A549 (cell line): ENCODE results near the gene KPNA6. TPM values are rescaled to one million over a fixed set of nuclear protein-coding genes. Genes with fewer than 3 reads are reported as not detected.

Experiments
- ATAC-seq, 2 experiments: fragments of 200-7000 bp in 1 of 2; fragments of >200 bp in 1 of 2; cut with Nextera tagmentation in 1 of 2; cut with Tn5 transposase in 1 of 2; 3 replicates each; pipeline versions ENCODE4 v1.8.0 to v1.9.1; 2018 to 2020; ENCODE audit warnings: mild to moderate bottlenecking in 1 of 2, moderate library complexity in 1 of 2
- CTCF ChIA-PET: fragments of 300-600 bp; sonication (Branson Sonifier 250); formaldehyde crosslinking; extraction: SDS; loops from one replicate; lab custom pipeline; 2021; ENCODE audit warnings: antibody characterized with exemption, inconsistent platforms; lab: Yijun Ruan, JAX
- POLR2A ChIA-PET: fragments of 350-600 bp; formaldehyde crosslinking; extraction: SDS; loops from one replicate; lab custom pipeline; 2021; ENCODE audit warnings: antibody characterized with exemption, inconsistent platforms; lab: Yijun Ruan, JAX
- DNase-seq, 2 experiments: peaks; one replicate each; pipeline versions ENCODE4 v3.0.0 to v3.0.0-alpha.2; 2011 to 2016; ENCODE audit warnings: low read depth in 1 of 2, low spot score in 1 of 2
- FAIRE-seq: peaks from 2 replicates; lab custom pipeline; 2011; peaks lifted over from hg19 to GRCh38; lab: Jason Lieb, UNC
- H3K27ac ChIP-seq, 2 experiments: fragments of >200 bp; sonication (Bioruptor Twin); formaldehyde crosslinking; 3 replicates each; pipeline ENCODE4 v1.5.1; 2016 to 2017
- H3K4me1 ChIP-seq: fragments of >200 bp; sonication (Bioruptor Twin); formaldehyde crosslinking; 3 replicates; pipeline ENCODE4 v1.6.1; 2016
- H3K4me2 ChIP-seq: fragments of >200 bp; sonication (Bioruptor Twin); formaldehyde crosslinking; 3 replicates; pipeline ENCODE4 v1.6.1; 2016
- H3K4me3 ChIP-seq: fragments of >200 bp; sonication (Bioruptor Twin); formaldehyde crosslinking; 3 replicates; pipeline ENCODE4 v1.5.1; 2016
- H3K9me3 ChIP-seq: fragments of >200 bp; sonication (Bioruptor Twin); formaldehyde crosslinking; 3 replicates; pipeline ENCODE4 v1.6.1; 2016
- BHLHE40 ChIP-seq: IDR thresholded peaks from 2 replicates; pipeline ENCODE4 v1.6.1; 2012; ENCODE audit warnings: low read depth, low read length, inconsistent platforms
- CBX2 ChIP-seq: fragments of 200-600 bp; sonication (generic); IDR thresholded peaks from 2 replicates; pipeline ENCODE4 v1.6.1; 2016; ENCODE audit warnings: low read depth, mild to moderate bottlenecking, borderline replicate concordance
- CEBPB ChIP-seq, 2 experiments: fragments of >200 bp in 1 of 2; sonication (Bioruptor Twin) in 1 of 2; formaldehyde crosslinking in 1 of 2; IDR thresholded peaks; 2 replicates each; pipeline ENCODE4 v1.6.1; 2012 to 2016
- CHD4 ChIP-seq: fragments of 200-600 bp; sonication (generic); IDR thresholded peaks from 2 replicates; pipeline ENCODE4 v1.6.1; 2016; ENCODE audit warnings: antibody characterized with exemption, mild to moderate bottlenecking, borderline replicate concordance
- EHF ChIP-seq: fragments of 250-450 bp; sonication (Bioruptor Pico); IDR thresholded peaks from 2 replicates; pipeline ENCODE4 v1.5.0; 2020; ENCODE audit warnings: mild to moderate bottlenecking
- EHMT2 ChIP-seq: fragments of 200-600 bp; sonication (generic); IDR thresholded peaks from 2 replicates; pipeline ENCODE4 v1.6.1; 2016; ENCODE audit warnings: antibody characterized with exemption, low read depth, mild to moderate bottlenecking, moderate library complexity
- EP300 ChIP-seq, 2 experiments: fragments of >200 bp; sonication (Bioruptor Twin); formaldehyde crosslinking; IDR thresholded peaks; 2 replicates in 1 of 2; 3 replicates in 1 of 2; pipeline ENCODE4 v1.6.1; 2016 to 2017
- FOSB ChIP-seq: fragments of 250-450 bp; sonication (Bioruptor Pico); IDR thresholded peaks from 2 replicates; pipeline ENCODE4 v1.5.0; 2020; ENCODE audit warnings: mild to moderate bottlenecking, moderate library complexity
- FOSL2 ChIP-seq, 2 experiments: fragments of 450-650 bp in 1 of 2; fragments of >200 bp in 1 of 2; sonication (Bioruptor Twin) in 1 of 2; formaldehyde crosslinking; IDR thresholded peaks; 2 replicates each; pipeline versions ENCODE4 v1.5.0 to v1.6.1; 2016 to 2020; ENCODE audit warnings: mild to moderate bottlenecking in 1 of 2, moderate library complexity in 1 of 2
- GATA3 ChIP-seq: IDR thresholded peaks from 2 replicates; pipeline ENCODE4 v1.6.1; 2012; ENCODE audit warnings: borderline replicate concordance
- HEYL ChIP-seq: fragments of 250-450 bp; sonication (Bioruptor Pico); IDR thresholded peaks from 2 replicates; pipeline ENCODE4 v1.8.0; 2021; ENCODE audit warnings: mild to moderate bottlenecking, moderate library complexity
- HOXA7 ChIP-seq: fragments of 250-450 bp; sonication (Bioruptor Pico); IDR thresholded peaks from 2 replicates; pipeline ENCODE4 v1.5.0; 2020; ENCODE audit warnings: mild to moderate bottlenecking, moderate library complexity
- HOXB13 ChIP-seq: fragments of 250-450 bp; sonication (Bioruptor Pico); IDR thresholded peaks from 2 replicates; pipeline ENCODE4 v1.5.0; 2020; ENCODE audit warnings: low read depth, mild to moderate bottlenecking, moderate library complexity
- HOXB5 ChIP-seq: fragments of 250-450 bp; sonication (Bioruptor Pico); IDR thresholded peaks from 2 replicates; pipeline ENCODE4 v1.5.0; 2020; ENCODE audit warnings: mild to moderate bottlenecking, moderate library complexity
- JUN ChIP-seq, 2 experiments: fragments of >200 bp; sonication (Bioruptor Twin); formaldehyde crosslinking; IDR thresholded peaks; 2 replicates in 1 of 2; 3 replicates in 1 of 2; pipeline ENCODE4 v1.6.1; 2016 to 2017
- JUNB ChIP-seq: fragments of >200 bp; sonication (Bioruptor Twin); formaldehyde crosslinking; IDR thresholded peaks from 2 replicates; pipeline ENCODE4 v1.6.1; 2016
- KDM1A ChIP-seq: fragments of 200-600 bp; sonication (generic); IDR thresholded peaks from 2 replicates; pipeline ENCODE4 v1.6.1; 2016; ENCODE audit warnings: low read depth, mild to moderate bottlenecking
- KDM5A ChIP-seq: fragments of 200-600 bp; sonication (generic); IDR thresholded peaks from 2 replicates; pipeline ENCODE4 v1.6.1; 2016; ENCODE audit warnings: antibody characterized with exemption, mild to moderate bottlenecking
- MAZ ChIP-seq: fragments of 150-350 bp; IDR thresholded peaks from 2 replicates; pipeline ENCODE4 v1.6.1; 2014; ENCODE audit warnings: antibody characterized with exemption, low read depth, low read length, borderline replicate concordance
- MYC ChIP-seq: IDR thresholded peaks from 2 replicates; pipeline ENCODE4 v1.6.1; 2012; ENCODE audit warnings: mild to moderate bottlenecking, inconsistent platforms, low read length, improper control_type of control experiment, borderline replicate concordance
- NR3C1 ChIP-seq: fragments of >200 bp; sonication (Bioruptor Twin); formaldehyde crosslinking; IDR thresholded peaks from 3 replicates; pipeline ENCODE4 v1.6.1; 2017
- PHF8 ChIP-seq: fragments of 200-600 bp; sonication (generic); IDR thresholded peaks from 2 replicates; pipeline ENCODE4 v1.6.1; 2016; ENCODE audit warnings: low read depth, mild to moderate bottlenecking, antibody characterized with exemption, moderate library complexity, borderline replicate concordance
- POLR2A ChIP-seq: IDR thresholded peaks from 2 replicates; pipeline ENCODE4 v1.6.1; 2012; ENCODE audit warnings: mild to moderate bottlenecking, low read length
- RAD21 ChIP-seq, 2 experiments: fragments of >200 bp in 1 of 2; sonication (Bioruptor Twin) in 1 of 2; formaldehyde crosslinking in 1 of 2; IDR thresholded peaks in 1 of 2; conservative IDR thresholded peaks in 1 of 2; 2 replicates in 1 of 2; 3 replicates in 1 of 2; pipeline ENCODE4 v1.6.1; 2012 to 2018; ENCODE audit warnings: inconsistent platforms in 1 of 2
- RARB ChIP-seq: fragments of 250-450 bp; sonication (Bioruptor Pico); IDR thresholded peaks from 2 replicates; pipeline ENCODE4 v1.8.0; 2021; ENCODE audit warnings: mild to moderate bottlenecking, moderate library complexity
- RFX5 ChIP-seq: fragments of 450-650 bp; IDR thresholded peaks from 2 replicates; pipeline ENCODE4 v1.7.1; 2014; ENCODE audit warnings: antibody characterized with exemption, mild to moderate bottlenecking, moderate library complexity
- RNF2 ChIP-seq: fragments of 200-600 bp; sonication (generic); IDR thresholded peaks from 2 replicates; pipeline ENCODE4 v1.6.1; 2016; ENCODE audit warnings: low read depth, mild to moderate bottlenecking, antibody characterized with exemption, moderate library complexity, borderline replicate concordance
- SREBF2 ChIP-seq: fragments of 450-650 bp; IDR thresholded peaks from 2 replicates; pipeline ENCODE4 v1.6.1; 2014; ENCODE audit warnings: mild to moderate bottlenecking, moderate library complexity
- TFCP2L1 ChIP-seq: fragments of 250-450 bp; sonication (Bioruptor Pico); IDR thresholded peaks from 2 replicates; pipeline ENCODE4 v1.5.0; 2021; ENCODE audit warnings: mild to moderate bottlenecking
- TP53 ChIP-seq: fragments of 250-450 bp; sonication (Bioruptor Pico); IDR thresholded peaks from 2 replicates; pipeline ENCODE4 v1.5.0; 2021; ENCODE audit warnings: mild to moderate bottlenecking, moderate library complexity
- ZNF302 ChIP-seq: fragments of 250-450 bp; sonication (Bioruptor Pico); IDR thresholded peaks from 2 replicates; pipeline ENCODE4 v1.9.0; 2021; ENCODE audit warnings: inconsistent platforms, mild to moderate bottlenecking, moderate library complexity
- WGBS: methylation state at CpG from one replicate; pipeline ENCODE4 v1.1.6; 2017; ENCODE audit errors: missing lambda C conversion rate; 5-methylcytosine and 5-hydroxymethylcytosine counted together
- polyA plus RNA-seq, 4 experiments: library from polyadenylated mRNA; depleted of rRNA in 3 of 4; stranded (reverse); fragments of >200 nt; fragmentation: RNase III in 1 of 4; extraction: RNeasy Plus Mini Kit Qiagen cat#74134 plus additional on column Dnase treatment in 1 of 4; gene quantifications; 2 replicates in 3 of 4; 3 replicates in 1 of 4; pipeline ENCODE4 v1.2.3, GENCODE V29; 2011 to 2017
- TF ChIP-seq, protein P1 (sequence below): IDR thresholded peaks from 2 replicates; pipeline ENCODE4 v1.6.1; 2012
- TF ChIP-seq, protein P2 (sequence below): fragments of 250-450 bp; sonication (Bioruptor Pico); IDR thresholded peaks from 2 replicates; pipeline ENCODE4 v1.5.0; 2020; ENCODE audit warnings: low read depth, mild to moderate bottlenecking, moderate library complexity
- TF ChIP-seq, protein P3 (sequence below): IDR thresholded peaks from 2 replicates; pipeline ENCODE4 v1.6.1; 2012
- TF ChIP-seq, protein P4 (sequence below): fragments of >200 bp; sonication (Bioruptor Twin); formaldehyde crosslinking; IDR thresholded peaks from 3 replicates; pipeline ENCODE4 v1.5.1; 2016
- TF ChIP-seq, protein P5 (sequence below): IDR thresholded peaks from 2 replicates; pipeline ENCODE4 v1.6.1; 2012; ENCODE audit warnings: low read depth, borderline replicate concordance
- TF ChIP-seq, protein P6 (sequence below): fragments of >200 bp; sonication (Bioruptor Twin); formaldehyde crosslinking; IDR thresholded peaks from 3 replicates; pipeline ENCODE4 v1.6.1; 2016

KPNA6 gene
- polyA plus RNA-seq, 2 of the 4 experiments (the other 2 are of a cell fraction), result 15.9 to 24.3 TPM

DNA sequence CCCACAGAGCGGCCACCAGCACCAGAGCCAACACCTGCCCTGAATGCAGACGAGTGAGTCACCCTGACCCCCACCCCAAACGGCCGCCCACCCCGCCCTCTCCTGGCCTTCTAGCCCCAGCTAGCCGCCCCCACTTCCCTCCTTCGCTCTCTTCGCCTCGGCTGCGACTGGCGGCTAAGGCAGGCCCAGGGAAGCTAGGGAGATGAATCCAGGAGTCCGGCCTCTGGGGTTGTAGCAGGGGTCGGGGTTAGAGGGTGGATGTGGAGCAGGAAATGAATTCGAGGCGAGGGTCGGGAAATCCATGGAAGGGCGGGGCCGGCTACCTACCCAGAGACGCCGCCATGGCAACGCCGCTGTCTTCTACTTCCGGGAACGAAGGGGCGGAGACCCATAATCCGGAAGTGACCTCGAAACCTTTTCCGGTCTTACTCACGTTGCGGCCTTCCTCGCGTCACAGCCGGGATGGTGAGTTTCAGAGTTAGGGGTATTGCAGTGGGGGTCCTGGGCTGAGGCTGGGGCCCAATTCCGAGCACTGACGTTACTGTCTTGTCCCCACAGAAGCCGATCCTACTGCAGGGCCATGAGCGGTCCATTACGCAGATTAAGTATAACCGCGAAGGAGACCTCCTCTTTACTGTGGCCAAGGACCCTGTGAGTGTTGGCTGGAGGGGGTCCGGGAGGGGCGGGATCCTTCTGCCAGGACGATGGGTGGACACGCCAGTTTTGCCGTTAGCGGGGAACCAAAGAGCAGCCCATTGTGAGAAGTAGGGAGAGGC is 114.3 kb downstream of the KPNA6 start, which contains the start of the genes EIF3I and TMEM234:
EIF3I (plus strand) TSS at position 428 of the 776 bp plus-strand sequence; CDS start at position 463, 35 bp downstream.
TMEM234 (minus strand) TSS at position 374 of the 776 bp plus-strand sequence; CDS start at position 343, 31 bp downstream.
- 4% methylated on average over 9 of the region's 46 CpGs for WGBS
- Histone ChIP-seq H3K4me2 (peak within 1 kb of the TSS; percentile 94), H3K9me3 (no peaks in the 10 kb centered on the region), H3K27ac (peak within 1 kb of the TSS; percentile 93 to 97), H3K4me1 (peaks cover 18% of the 10 kb centered on the region), H3K4me3 (peak within 1 kb of the TSS; percentile 86)
- ATAC-seq, result peak; percentile 97
- peak; percentile 84 to 89 for DNase-seq
- ChIA-PET CTCF (interaction anchor here (4.3 kb wide), 1 partner anchor 95 kb away, joined by 20 read pairs; no protein-coding TSS in a partner anchor), POLR2A (interaction anchor here (1.5 kb wide), 1 partner anchor 26 kb away, joined by 3 read pairs; no protein-coding TSS in a partner anchor)
- no peak for FAIRE-seq
- TF ChIP-seq EP300 (IDR thresholded peaks at IDR 0.05), result no peak
- TF ChIP-seq, protein P1, sequence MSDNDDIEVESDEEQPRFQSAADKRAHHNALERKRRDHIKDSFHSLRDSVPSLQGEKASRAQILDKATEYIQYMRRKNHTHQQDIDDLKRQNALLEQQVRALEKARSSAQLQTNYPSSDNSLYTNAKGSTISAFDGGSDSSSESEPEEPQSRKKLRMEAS, result peak; percentile 77
- no peak for TF ChIP-seq ZNF302 (CRISPR knock-in tag)
- TF ChIP-seq KDM5A, result no peak
- no peak for TF ChIP-seq MAZ
- TF ChIP-seq HOXB5, result no peak
- TF ChIP-seq JUNB, result no peak
- no peak for TF ChIP-seq RNF2
- no peak for TF ChIP-seq HEYL (CRISPR knock-in tag)
- no peak for TF ChIP-seq EHF (CRISPR knock-in tag)
- TF ChIP-seq RFX5, result no peak
- TF ChIP-seq, protein P2, sequence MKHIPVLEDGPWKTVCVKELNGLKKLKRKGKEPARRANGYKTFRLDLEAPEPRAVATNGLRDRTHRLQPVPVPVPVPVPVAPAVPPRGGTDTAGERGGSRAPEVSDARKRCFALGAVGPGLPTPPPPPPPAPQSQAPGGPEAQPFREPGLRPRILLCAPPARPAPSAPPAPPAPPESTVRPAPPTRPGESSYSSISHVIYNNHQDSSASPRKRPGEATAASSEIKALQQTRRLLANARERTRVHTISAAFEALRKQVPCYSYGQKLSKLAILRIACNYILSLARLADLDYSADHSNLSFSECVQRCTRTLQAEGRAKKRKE (CRISPR knock-in tag), result no peak
- no peak for TF ChIP-seq SREBF2
- no peak for TF ChIP-seq NR3C1
- TF ChIP-seq JUN (IDR thresholded peaks at IDR 0.05), result peak in 1 of 2 experiments; percentile 69; a peak in 2 of 5 replicates
- TF ChIP-seq POLR2A, result peak; percentile 53
- TF ChIP-seq, protein P3, sequence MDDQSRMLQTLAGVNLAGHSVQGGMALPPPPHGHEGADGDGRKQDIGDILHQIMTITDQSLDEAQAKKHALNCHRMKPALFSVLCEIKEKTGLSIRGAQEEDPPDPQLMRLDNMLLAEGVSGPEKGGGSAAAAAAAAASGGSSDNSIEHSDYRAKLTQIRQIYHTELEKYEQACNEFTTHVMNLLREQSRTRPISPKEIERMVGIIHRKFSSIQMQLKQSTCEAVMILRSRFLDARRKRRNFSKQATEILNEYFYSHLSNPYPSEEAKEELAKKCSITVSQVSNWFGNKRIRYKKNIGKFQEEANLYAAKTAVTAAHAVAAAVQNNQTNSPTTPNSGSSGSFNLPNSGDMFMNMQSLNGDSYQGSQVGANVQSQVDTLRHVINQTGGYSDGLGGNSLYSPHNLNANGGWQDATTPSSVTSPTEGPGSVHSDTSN, result no peak
- TF ChIP-seq, protein P4, sequence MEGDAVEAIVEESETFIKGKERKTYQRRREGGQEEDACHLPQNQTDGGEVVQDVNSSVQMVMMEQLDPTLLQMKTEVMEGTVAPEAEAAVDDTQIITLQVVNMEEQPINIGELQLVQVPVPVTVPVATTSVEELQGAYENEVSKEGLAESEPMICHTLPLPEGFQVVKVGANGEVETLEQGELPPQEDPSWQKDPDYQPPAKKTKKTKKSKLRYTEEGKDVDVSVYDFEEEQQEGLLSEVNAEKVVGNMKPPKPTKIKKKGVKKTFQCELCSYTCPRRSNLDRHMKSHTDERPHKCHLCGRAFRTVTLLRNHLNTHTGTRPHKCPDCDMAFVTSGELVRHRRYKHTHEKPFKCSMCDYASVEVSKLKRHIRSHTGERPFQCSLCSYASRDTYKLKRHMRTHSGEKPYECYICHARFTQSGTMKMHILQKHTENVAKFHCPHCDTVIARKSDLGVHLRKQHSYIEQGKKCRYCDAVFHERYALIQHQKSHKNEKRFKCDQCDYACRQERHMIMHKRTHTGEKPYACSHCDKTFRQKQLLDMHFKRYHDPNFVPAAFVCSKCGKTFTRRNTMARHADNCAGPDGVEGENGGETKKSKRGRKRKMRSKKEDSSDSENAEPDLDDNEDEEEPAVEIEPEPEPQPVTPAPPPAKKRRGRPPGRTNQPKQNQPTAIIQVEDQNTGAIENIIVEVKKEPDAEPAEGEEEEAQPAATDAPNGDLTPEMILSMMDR, result no peak
- TF ChIP-seq, protein P5, sequence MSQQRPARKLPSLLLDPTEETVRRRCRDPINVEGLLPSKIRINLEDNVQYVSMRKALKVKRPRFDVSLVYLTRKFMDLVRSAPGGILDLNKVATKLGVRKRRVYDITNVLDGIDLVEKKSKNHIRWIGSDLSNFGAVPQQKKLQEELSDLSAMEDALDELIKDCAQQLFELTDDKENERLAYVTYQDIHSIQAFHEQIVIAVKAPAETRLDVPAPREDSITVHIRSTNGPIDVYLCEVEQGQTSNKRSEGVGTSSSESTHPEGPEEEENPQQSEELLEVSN, result no peak
- no peak for TF ChIP-seq RAD21 (conservative IDR thresholded peaks at IDR 0.05 in 1 of 2, IDR thresholded peaks at IDR 0.05 in 1 of 2)
- TF ChIP-seq CEBPB (IDR thresholded peaks at IDR 0.05), result no peak
- TF ChIP-seq TFCP2L1, result no peak
- TF ChIP-seq HOXB13 (CRISPR knock-in tag), result no peak
- no peak for TF ChIP-seq EHMT2
- TF ChIP-seq HOXA7 (CRISPR knock-in tag), result no peak
- no peak for TF ChIP-seq GATA3
- TF ChIP-seq FOSL2 (IDR thresholded peaks at IDR 0.05), result no peak
- TF ChIP-seq FOSL2 (CRISPR knock-in tag; IDR thresholded peaks at IDR 0.05), result peak; percentile 35
- TF ChIP-seq MYC, result no peak
- peak; percentile 64; the same call in 1 of the 2 replicates for TF ChIP-seq PHF8
- TF ChIP-seq FOSB, result no peak
- TF ChIP-seq, protein P6, sequence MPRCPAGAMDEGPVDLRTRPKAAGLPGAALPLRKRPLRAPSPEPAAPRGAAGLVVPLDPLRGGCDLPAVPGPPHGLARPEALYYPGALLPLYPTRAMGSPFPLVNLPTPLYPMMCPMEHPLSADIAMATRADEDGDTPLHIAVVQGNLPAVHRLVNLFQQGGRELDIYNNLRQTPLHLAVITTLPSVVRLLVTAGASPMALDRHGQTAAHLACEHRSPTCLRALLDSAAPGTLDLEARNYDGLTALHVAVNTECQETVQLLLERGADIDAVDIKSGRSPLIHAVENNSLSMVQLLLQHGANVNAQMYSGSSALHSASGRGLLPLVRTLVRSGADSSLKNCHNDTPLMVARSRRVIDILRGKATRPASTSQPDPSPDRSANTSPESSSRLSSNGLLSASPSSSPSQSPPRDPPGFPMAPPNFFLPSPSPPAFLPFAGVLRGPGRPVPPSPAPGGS, result peak; percentile 60; the same call in 1 of the 3 replicates
- no peak for TF ChIP-seq CBX2
- TF ChIP-seq TP53 (CRISPR knock-in tag), result no peak
- no peak for TF ChIP-seq KDM1A
- TF ChIP-seq CHD4, result no peak
- TF ChIP-seq BHLHE40, result no peak
- TF ChIP-seq RARB (CRISPR knock-in tag), result no peak
